ENCODE measurements around the gene ADAMTS13.
"Not testable (repeated sequence)": the region's sequence is repeated elsewhere in the genome, so short reads cannot be mapped to it uniquely, and the experiment has no call there.

The ADAMTS13 gene

DNA sequence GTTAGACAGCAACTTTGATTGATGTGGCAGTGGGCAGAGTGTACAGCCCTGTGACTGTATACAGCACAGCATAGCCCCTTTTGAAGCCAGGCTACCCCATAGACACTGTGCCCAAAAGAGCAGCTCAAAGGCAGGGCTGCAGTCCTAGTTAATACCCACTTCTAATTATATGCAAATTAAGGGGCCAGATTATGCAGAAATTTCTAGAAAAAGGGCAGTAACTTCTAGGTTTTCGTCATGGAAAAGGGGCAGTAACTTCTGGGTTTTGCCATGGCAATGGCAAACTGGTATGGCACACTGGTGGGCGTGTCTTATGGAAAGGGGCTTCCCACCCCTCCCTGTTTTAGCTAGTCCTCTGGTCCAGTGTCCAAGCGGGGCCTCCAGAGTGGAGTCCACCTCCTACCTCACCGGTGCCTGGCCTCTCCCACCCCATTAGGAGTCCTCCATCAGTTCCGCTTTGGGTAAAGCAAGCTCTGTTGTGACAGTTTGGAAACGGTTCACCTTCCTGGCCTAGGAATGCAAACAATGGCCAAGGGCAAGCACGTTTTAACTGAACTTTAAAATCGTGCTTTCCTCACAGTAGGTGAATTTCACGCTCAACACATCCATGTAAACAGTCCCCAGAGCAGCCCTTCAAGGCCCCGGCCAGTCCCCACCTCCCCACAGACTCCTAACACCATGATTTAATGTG is 5.6 kb downstream of the ADAMTS13 start:
- no peak for DNase-seq

DNA sequence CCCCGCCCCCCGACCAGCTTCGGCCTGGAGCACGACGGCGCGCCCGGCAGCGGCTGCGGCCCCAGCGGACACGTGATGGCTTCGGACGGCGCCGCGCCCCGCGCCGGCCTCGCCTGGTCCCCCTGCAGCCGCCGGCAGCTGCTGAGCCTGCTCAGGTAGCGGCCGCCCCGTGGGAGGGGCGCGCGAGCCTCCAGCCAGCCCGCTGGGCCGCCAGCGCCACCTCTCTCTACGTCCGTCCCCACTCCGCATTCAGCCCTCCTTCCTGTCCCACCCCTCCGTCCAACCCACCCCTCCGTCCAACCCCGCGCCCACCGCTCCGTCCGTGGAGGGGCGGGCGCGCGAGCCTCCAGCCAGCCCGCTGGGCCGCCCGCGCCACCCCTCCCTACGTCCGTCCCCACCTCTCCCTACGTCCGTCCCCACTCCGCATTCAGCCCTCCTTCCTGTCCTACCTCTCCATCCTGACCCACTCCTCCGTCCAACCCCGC is 6.5 kb downstream of the ADAMTS13 start:
- no peak for DNase-seq

DNA sequence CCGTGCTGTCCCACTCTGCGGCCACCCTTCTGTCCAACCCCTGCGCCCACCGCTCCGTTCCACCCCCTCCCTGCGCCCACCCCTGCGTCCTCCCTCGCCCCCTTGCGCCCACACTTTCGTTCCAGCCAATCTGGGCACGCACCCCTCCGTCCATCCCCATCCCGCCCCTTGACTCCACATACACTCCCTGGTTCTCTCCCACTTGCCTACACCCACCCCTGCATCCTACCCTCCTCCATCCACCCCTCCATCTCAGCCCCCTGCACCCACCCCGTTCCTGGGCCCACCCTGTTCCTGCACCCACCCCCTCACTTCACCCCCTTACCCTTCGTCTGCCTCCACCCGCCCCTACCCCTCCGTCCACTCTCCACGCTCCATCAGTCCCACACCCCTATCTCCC is 7.0 kb downstream of the ADAMTS13 start:
- no peak for DNase-seq

DNA sequence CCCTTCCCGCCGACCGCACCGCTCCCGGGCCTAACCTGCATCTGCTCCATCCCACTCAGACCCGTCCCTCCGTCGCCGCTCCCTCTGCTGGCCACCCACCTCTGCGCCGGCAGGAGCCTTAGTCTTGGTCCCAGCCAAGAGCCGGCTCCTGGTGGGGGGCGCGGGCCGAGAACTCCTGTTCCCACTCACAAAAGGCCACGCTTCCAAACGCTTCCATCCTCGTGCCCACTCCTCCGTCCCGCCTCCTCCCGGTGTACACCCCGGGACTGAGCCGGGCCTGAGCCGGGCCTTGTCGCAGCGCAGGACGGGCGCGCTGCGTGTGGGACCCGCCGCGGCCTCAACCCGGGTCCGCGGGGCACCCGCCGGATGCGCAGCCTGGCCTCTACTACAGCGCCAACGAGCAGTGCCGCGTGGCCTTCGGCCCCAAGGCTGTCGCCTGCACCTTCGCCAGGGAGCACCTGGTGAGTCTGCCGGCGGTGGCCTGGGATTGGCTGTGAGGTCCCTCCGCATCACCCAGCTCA is 7.5 kb downstream of the ADAMTS13 start:
- DNase-seq, result no peak

DNA sequence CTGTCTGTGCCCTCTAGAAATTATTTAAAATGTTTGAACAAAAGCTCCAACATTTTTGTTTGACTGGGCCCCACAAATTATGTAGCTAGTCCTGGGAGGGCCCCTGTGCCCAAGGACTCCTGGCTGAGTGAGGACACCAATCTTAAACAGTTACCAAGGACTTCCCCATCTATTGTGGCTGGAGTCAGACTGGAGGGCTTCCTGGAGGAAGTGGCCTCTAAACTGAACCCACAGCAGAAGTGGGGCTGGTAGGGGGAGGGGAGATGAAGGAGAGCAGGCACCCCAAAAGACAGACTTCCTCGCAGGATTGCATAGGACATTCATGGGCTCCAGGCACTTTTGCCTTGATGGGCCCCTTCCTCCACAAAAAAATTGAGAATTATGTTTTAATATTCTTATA is 8.1 kb downstream of the ADAMTS13 start:
- DNase-seq, result no peak

DNA sequence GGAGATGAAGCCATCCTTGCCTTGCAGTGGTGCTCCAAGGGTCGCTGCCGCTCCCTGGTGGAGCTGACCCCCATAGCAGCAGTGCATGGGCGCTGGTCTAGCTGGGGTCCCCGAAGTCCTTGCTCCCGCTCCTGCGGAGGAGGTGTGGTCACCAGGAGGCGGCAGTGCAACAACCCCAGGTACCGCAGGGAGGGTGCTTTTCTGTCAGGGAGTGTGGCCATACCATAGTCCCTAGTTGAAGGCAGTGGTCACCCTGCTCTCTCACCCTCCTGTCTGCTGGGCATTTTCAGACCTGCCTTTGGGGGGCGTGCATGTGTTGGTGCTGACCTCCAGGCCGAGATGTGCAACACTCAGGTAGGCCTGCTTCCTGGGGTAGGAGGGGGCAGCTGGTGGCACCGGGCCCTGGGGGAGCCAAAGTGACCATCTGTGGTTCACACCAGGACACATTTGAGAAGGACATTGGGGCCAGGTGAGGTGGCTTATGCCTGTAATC is 11.2 kb downstream of the ADAMTS13 start:
- DNase-seq, result no peak

DNA sequence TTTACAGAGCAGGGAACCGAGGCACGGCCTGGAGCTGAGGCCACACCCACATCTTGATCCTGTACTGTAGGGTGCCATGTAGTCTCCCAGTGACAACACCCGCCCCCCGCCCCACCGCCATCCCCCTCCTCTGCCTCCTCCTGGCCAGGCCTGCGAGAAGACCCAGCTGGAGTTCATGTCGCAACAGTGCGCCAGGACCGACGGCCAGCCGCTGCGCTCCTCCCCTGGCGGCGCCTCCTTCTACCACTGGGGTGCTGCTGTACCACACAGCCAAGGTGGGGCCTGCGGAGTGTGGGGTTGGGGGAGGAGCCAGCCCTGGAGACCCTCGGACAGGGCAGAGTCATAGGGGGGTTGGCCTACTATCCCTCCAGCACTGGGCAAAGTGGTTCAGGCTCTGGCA is 14.5 kb downstream of the ADAMTS13 start:
- DNase-seq, result no peak

DNA sequence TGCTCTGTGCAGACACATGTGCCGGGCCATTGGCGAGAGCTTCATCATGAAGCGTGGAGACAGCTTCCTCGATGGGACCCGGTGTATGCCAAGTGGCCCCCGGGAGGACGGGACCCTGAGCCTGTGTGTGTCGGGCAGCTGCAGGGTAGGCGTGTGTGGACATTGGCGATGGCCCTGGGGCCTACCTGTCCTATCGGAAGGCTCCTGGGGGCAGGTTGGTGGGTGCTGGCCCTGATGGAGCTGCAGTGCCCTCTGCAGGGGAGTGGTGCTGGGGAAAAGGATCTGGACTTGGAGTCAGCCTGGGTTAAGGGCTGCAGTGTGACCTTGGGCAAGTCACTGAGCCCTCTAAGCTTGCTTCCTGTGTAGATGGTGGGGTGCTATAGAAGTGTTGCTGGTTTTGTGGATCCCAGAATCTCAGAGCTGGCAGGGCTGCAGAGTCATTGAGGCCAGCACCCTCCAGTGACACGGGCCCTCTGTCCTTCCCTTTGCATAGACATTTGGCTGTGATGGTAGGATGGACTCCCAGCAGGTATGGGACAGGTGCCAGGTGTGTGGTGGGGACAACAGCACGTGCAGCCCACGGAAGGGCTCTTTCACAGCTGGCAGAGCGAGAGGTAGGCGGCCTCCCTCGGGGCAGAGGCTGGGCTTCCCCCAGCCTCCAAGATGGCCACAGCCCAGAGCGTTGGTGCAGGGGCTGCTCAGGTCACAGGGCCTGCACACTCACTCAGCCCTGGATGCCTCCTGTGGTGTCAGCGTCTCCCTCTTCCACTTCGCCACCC is 15.8 kb downstream of the ADAMTS13 start:
- no peak for DNase-seq

DNA sequence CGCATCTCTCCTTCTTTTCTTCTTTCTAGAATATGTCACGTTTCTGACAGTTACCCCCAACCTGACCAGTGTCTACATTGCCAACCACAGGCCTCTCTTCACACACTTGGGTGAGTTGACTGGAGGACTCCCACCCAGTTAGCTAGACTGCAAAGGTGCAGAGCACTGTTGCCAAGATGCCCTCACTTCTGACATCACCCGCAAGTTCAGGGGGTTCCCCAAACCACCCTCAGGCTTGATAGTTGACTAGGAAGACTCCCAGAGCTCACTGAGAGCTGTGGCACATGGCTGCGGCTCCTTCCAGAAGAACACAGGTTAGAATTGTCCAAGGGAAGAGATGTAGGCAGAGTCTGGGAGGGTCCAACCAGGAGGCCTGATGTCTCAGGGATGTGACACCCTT is 17.2 kb downstream of the ADAMTS13 start:
- DNase-seq, result no peak

DNA sequence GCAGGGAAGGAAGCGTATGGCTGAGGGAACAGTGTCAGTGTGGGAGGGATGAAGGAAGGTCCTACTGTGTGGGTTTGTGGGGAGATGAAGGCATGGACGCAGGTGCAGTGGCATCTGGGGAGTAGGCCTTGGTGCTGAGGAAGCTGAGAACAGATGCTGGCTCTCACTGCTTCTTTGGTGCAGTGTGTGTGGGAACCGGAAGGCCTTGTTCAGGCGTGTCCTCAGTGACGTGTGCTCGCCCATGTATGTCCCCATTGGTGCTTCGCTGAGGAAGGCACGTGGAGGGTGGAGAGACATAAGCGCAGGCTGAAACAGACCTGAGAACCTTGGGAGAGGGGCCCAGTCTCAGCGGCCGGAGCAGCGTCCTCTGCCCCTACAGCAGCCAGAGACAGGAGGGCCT is 18.7 kb downstream of the ADAMTS13 start:
- DNase-seq, result no peak

DNA sequence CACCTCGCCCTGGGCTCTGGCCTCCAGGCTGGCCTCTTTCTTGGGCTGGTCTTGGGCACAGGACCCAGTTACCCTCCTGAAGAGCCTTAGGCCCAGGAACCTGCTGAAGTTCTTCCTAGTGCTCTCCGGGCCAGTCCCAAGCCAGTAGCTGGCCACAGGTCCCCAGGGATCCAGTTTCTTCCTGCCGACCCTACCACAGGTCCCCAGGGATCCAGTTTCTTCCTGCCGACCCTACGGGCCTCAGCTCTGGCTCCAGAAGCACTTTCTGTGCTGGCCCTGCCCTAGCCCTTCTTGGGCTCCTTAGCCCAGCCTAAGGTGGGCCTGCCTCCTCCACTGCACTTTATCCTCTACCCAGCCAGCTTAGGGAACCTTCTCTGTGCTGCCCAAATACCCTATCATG is 19.4 kb downstream of the ADAMTS13 start:
- no peak for DNase-seq

DNA sequence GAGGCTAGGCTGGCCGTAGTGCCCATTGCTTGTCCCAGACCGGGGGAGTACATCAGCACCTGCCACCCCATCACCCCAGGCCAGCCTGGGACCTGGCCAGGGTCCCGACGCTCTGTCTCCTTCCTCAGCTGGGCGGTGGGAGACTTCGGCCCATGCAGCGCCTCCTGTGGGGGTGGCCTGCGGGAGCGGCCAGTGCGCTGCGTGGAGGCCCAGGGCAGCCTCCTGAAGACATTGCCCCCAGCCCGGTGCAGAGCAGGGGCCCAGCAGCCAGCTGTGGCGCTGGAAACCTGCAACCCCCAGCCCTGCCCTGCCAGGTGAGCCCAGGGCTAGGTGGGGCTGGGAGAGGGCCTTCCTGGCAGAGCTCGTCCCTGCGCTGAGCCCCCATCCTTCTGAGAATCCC is 21.1 kb downstream of the ADAMTS13 start:
- no peak for DNase-seq

DNA sequence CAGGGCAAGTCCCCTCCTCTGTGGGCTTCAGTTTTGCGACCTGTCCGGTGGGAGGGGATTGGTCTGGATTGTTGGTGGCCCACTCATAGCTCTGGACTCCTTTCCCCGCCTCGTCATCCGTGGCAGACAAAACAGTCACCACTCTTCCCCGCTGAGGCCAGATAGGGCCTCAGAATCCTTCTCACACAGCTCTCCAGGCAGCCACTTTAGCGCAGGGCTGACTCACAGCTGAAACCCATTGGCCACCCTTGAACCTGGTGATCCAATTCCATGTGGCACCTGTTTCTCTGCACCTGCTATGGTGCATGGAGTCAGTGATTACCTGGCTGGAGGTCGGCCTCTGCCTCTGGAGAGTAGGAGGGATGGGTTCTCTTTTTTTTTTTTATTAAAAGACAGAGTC is 21.8 kb downstream of the ADAMTS13 start:
- DNase-seq, result no peak

DNA sequence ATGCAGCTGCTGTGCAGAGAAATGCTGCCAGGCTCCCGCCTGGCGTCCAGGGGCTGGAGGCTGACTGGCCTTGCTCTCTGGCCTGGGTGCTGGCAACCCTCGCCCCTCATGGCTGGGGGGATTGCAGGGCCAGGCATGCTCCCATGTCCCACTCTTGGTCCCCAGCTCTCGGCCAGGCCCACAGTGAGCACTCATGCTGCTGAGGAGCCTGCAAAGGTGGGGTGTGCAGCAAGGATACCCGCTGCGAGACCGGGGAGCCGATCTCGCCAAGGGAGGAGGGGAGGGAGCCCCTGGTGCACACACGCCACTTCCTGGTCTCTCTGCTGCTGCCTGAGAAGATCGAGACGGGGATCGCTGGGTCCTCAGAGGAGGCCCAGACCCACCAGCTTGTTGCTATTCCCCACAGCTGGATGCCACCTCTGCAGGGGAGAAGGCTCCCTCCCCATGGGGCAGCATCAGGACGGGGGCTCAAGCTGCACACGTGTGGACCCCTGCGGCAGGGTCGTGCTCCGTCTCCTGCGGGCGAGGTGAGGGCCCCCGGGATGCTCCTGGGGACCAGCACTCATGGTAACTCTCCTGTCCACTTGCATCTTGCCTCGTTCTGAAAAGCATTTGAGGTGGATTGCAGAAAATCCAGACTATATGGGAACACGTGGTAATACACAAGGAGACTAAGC is 23.3 kb downstream of the ADAMTS13 start:
- no peak for DNase-seq

DNA sequence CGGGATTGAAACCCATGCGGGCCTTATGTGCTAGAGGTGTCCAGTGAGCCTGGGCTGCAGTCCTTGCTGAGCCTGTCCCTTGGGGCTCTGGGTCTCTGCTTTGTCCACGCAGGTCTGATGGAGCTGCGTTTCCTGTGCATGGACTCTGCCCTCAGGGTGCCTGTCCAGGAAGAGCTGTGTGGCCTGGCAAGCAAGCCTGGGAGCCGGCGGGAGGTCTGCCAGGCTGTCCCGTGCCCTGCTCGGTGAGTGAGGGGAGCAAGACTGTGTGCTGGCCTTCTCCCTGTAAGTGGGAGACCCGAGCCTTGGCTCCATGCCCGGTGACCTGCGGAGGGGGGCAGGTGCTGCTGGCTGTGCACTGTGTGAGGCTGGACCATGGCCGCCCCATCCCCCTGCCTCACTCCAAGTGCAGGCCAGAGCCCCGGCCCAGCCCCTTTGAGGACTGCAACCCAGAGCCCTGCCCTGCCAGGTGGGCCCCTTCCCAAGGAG is 26.4 kb downstream of the ADAMTS13 start:
- DNase-seq, result no peak

DNA sequence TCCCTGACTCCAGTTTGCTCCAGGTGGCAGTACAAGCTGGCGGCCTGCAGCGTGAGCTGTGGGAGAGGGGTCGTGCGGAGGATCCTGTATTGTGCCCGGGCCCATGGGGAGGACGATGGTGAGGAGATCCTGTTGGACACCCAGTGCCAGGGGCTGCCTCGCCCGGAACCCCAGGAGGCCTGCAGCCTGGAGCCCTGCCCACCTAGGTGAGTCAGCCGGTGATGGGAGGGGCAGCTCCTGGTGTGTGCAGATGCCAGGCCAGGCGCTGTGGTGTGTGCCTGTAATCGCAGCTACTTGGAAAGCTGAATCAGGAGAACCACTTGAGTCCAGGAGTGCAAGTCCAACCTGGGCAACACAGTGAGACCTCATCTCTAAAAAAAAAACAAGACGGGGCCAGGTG is 27.6 kb downstream of the ADAMTS13 start:
- DNase-seq, result no peak

DNA sequence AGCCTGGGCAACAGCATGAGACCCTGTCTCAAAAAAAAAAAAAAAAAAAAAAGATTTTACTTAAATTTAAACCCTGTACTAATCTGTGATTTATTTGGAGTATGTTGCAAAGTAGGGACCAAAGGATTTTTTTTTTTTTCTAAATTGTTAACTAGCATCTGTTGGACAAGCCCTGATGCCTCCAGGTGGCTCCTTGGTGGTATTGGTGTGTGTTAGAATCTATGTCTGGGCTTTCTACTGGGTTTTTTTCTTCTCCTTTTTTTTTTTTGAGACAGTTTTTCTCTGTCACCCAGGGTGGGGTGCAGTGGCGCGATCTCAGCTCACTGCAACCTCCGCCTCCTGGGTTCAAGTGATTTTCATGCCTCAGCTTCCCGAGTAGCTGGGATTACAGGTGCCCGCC is 29.7 kb downstream of the ADAMTS13 start:
- not testable (repeated sequence) for DNase-seq

DNA sequence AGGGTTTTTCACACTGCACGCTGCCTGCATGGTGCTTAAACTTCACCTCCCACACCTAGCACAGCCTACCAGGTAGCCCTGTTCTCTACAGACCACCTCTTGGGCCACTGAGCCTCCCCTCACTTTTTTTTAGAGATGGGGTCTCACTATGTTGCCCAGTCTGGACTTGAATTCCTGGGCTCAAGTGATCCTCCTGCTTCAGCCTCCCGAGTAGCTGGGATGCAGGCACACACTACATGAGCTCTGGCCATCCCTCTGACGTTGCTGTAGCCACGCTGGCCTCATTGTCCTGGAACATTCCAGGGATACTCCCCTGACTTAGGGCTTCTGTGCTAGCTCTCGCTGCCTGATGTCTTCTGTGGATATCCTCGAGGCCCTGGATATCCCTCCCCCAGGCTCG is 30.4 kb downstream of the ADAMTS13 start:
- no peak for DNase-seq

DNA sequence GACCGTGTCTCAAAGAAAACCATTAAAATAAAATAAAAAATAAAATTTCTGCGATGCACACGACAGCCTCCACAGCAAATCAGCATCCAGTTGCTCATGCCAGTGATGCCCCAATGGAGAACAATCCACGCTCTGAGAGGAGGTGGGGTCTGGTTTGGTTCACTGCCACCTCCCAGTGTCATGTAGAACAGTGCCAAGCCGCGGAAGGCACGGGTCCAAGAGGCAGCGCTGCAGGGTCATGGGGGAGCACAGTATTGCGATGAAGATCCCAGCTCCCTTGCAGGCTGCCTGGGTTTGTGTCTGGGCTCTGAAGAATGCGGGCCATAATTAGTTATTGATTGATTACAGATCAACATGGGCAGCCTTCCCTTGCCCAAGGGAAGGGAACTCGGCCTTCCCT is 31.5 kb downstream of the ADAMTS13 start:
- DNase-seq, result no peak

DNA sequence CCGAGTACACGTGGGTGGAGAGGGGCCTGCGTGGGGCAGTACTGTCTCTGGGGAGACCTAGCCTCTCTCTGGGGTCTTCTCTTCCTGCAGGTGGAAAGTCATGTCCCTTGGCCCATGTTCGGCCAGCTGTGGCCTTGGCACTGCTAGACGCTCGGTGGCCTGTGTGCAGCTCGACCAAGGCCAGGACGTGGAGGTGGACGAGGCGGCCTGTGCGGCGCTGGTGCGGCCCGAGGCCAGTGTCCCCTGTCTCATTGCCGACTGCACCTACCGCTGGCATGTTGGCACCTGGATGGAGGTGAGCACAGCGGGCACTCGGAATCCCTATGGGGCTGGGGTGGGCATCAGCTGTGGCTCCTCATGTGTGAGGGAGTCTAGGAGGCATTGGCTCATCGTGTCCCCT is 32.2 kb downstream of the ADAMTS13 start:
- DNase-seq, result no peak

DNA sequence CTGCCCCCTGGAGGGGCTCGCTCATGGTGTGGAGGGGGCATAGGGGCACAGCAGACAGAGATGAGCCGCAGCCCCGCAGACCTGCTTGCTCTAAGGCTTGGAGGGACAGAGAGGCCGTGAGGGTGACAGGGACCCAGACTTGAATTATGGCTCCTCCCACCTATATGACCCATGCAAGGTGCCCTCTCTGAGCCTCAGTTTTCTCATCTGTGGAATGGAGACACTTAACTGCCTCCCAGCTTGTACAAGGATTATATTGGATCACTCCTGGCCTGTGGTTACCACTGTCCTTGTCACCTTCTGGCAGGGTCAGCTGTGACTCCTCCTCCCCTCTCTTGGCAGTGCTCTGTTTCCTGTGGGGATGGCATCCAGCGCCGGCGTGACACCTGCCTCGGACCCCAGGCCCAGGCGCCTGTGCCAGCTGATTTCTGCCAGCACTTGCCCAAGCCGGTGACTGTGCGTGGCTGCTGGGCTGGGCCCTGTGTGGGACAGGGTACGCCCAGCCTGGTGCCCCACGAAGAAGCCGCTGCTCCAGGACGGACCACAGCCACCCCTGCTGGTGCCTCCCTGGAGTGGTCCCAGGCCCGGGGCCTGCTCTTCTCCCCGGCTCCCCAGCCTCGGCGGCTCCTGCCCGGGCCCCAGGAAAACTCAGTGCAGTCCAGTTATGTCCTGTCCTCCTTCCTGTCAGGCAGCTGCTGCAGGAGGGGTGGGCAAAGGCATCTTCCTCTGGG is 32.9 kb downstream of the ADAMTS13 start:
- DNase-seq, result no peak

DNA sequence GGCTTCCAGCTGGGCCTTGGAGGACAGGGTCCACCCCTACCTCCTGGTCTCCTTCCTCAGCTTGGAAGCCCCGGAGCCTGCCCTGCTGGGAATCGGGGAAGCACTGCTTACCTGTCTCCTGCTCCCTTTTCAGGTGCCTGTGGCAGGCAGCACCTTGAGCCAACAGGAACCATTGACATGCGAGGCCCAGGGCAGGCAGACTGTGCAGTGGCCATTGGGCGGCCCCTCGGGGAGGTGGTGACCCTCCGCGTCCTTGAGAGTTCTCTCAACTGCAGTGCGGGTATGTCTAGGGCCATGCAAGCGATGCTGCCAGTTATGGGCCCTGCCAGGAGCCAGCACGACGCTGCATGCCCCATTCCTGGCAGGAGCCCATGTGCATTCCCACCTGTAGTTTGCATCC is 33.8 kb downstream of the ADAMTS13 start:
- no peak for DNase-seq

DNA sequence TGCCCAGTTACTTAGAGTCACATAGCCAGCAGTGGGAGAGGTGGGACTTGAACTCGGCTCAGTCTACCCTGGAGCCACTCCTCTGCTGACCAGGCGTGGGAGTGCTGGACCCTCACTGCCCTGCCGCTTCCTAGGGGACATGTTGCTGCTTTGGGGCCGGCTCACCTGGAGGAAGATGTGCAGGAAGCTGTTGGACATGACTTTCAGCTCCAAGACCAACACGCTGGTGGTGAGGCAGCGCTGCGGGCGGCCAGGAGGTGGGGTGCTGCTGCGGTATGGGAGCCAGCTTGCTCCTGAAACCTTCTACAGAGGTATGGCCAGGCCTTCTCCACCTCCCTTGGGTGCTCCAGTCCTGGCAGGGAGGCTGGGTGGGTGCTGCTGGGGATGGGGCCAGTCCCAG is 34.2 kb downstream of the ADAMTS13 start:
- DNase-seq, result no peak

All from cerebellar nuclear complex (tissue), 1 donor.